Tibial nerve (tissue), 4 donors: ENCODE results near the gene HOATZ.

Experiments used
- CTCF ChIP-seq, 5 experiments: fragments of 200-600 bp in 3 of 5; fragments of 450-650 bp in 2 of 5; sonication (generic) in 3 of 5; IDR thresholded peaks; one replicate each; pipeline ENCODE4 v1.5.1; 2016 to 2019; ENCODE audit warnings: antibody characterized with exemption in 5 of 5, mild to moderate bottlenecking in 3 of 5, moderate library complexity in 2 of 5
- EP300 ChIP-seq, 2 donors: sonication (generic); formaldehyde crosslinking; IDR thresholded peaks; one replicate each; pipeline ENCODE4 v1.6.1; 2017; ENCODE audit warnings: antibody characterized with exemption in 2 of 2, mild to moderate bottlenecking in 1 of 2
- POLR2A ChIP-seq, 2 donors: fragments of 450-650 bp; IDR thresholded peaks; one replicate each; pipeline ENCODE4 v1.6.1; 2017; ENCODE audit warnings: antibody characterized with exemption in 2 of 2, mild to moderate bottlenecking in 2 of 2, moderate library complexity in 2 of 2

DNA sequence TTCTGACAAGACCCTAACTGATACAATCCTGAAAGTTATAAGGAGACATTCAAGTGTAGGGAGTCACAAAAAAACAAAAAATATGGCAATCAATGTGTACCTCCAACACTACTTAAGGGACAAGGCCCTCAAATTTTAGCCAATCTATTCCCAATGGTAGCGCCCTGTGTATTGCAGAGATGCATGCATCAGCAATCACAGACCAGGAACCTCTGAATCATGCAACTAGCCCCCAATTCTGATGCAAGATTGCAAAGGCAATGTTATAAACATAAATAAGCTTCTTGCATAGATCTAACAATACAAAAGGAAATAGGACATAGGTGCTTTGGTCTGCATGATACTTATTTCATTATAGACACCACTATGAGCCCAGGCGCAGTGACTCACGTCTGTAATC is 58.0 kb downstream of the HOATZ start:
- TF ChIP-seq CTCF (IDR thresholded peaks at IDR 0.05) (no peak), POLR2A (IDR thresholded peaks at IDR 0.05) (no peak), EP300 (IDR thresholded peaks at IDR 0.05) (no peak)
